HL-60 (cell line): ENCODE measurements around the gene S100A5.
"Not testable (repeated sequence)": the region's sequence is repeated elsewhere in the genome, so short reads cannot be mapped to it uniquely, and the experiment has no call there.

Experiments
- DNase-seq, 2 experiments: peaks; one replicate each; pipeline ENCODE4 v3.0.0-alpha.2; 2010 to 2020; ENCODE audit warnings: low read depth in 1 of 2, low spot score in 1 of 2
- H3K27ac ChIP-seq: fragments of 250-450 bp; sonication (Bioruptor Pico); replicated peaks from 2 replicates; pipeline ENCODE4 v1.5.1; 2020; ENCODE audit warnings: mild to moderate bottlenecking, moderate library complexity
- H3K27me3 ChIP-seq: fragments of 250-450 bp; sonication (Bioruptor Pico); 2 replicates; pipeline ENCODE4 v1.5.1; 2021; ENCODE audit warnings: mild to moderate bottlenecking, moderate library complexity; ENCODE audit not compliant: insufficient read depth, poor library complexity, severe bottlenecking
- H3K4me3 ChIP-seq: replicated peaks from 2 replicates; pipeline ENCODE4 v1.5.1; 2011; ENCODE audit warnings: mild to moderate bottlenecking, control low read depth, low read length; ENCODE audit not compliant: insufficient read depth
- GABPA ChIP-seq: IDR thresholded peaks from 2 replicates; pipeline ENCODE4 v1.6.1; 2012; ENCODE audit warnings: low read depth
- POLR2AphosphoS5 ChIP-seq: IDR thresholded peaks from 2 replicates; pipeline ENCODE4 v1.6.1; 2012; ENCODE audit warnings: low read depth
- REST ChIP-seq: IDR thresholded peaks from 2 replicates; pipeline ENCODE4 v1.6.1; 2012; ENCODE audit warnings: low read depth; ENCODE audit not compliant: insufficient replicate concordance
- SPI1 ChIP-seq: IDR thresholded peaks from 2 replicates; pipeline ENCODE4 v1.6.1; 2012; ENCODE audit warnings: low read depth, mild to moderate bottlenecking, borderline replicate concordance
- TF ChIP-seq, protein P1 (sequence below): IDR thresholded peaks from one replicate; pipeline ENCODE4 v1.5.1; 2011; ENCODE audit warnings: low read length, control low read depth, inconsistent platforms; ENCODE audit not compliant: insufficient read depth

Gene S100A5

DNA sequence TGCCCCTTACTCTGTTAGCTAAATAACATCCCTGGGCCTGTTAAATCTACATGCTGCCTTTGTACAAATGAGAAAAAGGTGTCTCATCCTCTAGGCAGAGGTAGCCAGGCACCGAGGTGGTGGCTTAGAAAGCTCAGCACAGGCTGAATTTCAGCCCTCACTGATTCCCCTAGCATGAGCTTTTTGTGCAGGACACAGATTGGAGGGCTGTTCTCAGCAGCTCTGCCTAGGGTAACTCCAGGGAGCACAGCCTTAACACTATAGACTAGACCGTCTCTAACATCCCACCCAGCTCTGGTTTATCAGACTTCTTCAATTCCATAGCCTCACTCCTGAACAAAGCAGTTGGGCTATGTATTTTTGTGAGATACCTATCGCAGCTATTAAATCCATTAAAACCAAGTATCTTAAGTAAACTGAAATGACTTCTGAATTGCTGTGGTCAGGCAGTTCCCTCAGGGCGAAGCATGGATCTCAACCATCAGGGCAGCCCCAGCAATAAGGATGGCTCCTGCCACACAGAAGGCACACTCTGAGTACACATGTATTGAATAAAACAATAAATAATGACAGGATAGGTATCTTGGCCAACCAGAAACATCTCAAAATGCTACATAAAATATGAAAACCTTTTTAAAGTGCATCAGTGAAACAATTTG, 19.8 kb downstream of the S100A5 start:
- no peak overlapping the region for H3K27ac ChIP-seq

GRCh38 chr1:153520137-153520691, 20.5 kb downstream of the S100A5 start:
- H3K27me3 ChIP-seq, DNase-seq, H3K4me3 ChIP-seq: not testable (repeated sequence)

More for the DNA sequence above, 19.8 kb downstream of the S100A5 start:
- Histone ChIP-seq H3K27me3 (no peaks in the 10 kb centered on the region), H3K4me3 (no peak overlapping the region)
- no peak for DNase-seq
- TF ChIP-seq, protein P1, sequence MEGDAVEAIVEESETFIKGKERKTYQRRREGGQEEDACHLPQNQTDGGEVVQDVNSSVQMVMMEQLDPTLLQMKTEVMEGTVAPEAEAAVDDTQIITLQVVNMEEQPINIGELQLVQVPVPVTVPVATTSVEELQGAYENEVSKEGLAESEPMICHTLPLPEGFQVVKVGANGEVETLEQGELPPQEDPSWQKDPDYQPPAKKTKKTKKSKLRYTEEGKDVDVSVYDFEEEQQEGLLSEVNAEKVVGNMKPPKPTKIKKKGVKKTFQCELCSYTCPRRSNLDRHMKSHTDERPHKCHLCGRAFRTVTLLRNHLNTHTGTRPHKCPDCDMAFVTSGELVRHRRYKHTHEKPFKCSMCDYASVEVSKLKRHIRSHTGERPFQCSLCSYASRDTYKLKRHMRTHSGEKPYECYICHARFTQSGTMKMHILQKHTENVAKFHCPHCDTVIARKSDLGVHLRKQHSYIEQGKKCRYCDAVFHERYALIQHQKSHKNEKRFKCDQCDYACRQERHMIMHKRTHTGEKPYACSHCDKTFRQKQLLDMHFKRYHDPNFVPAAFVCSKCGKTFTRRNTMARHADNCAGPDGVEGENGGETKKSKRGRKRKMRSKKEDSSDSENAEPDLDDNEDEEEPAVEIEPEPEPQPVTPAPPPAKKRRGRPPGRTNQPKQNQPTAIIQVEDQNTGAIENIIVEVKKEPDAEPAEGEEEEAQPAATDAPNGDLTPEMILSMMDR = no peak
- TF ChIP-seq GABPA (no peak), REST (no peak), POLR2AphosphoS5 (no peak), SPI1 (no peak)

DNA sequence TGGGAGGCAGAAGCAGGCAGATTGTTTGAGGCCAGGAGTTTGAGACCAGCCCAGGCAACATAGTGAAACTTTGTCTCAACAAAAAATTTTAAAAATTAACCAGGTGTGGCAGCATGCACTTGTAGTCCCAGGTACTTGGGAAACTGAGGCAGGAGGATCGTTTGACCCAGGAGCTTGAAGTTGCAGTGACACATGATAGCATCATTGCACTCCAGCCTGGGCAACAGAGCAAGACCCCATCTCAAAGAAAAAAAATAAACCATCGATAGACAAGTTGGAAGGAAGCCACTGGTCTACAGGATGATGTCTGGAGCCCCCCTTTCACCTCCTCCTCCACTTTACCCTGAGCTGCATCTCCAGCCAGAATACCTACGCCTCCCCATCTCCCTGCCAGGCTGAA, 21.5 kb downstream of the S100A5 start:
- no peak for TF ChIP-seq POLR2AphosphoS5
- TF ChIP-seq, protein P1 = no peak
- Histone ChIP-seq H3K4me3 (no peak overlapping the region), H3K27ac (no peak overlapping the region), H3K27me3 (no peaks in the 10 kb centered on the region)
- no peak for DNase-seq

More at GRCh38 chr1:153520137-153520691, 20.5 kb downstream of the S100A5 start:
- H3K27ac ChIP-seq = not testable (repeated sequence)

DNA sequence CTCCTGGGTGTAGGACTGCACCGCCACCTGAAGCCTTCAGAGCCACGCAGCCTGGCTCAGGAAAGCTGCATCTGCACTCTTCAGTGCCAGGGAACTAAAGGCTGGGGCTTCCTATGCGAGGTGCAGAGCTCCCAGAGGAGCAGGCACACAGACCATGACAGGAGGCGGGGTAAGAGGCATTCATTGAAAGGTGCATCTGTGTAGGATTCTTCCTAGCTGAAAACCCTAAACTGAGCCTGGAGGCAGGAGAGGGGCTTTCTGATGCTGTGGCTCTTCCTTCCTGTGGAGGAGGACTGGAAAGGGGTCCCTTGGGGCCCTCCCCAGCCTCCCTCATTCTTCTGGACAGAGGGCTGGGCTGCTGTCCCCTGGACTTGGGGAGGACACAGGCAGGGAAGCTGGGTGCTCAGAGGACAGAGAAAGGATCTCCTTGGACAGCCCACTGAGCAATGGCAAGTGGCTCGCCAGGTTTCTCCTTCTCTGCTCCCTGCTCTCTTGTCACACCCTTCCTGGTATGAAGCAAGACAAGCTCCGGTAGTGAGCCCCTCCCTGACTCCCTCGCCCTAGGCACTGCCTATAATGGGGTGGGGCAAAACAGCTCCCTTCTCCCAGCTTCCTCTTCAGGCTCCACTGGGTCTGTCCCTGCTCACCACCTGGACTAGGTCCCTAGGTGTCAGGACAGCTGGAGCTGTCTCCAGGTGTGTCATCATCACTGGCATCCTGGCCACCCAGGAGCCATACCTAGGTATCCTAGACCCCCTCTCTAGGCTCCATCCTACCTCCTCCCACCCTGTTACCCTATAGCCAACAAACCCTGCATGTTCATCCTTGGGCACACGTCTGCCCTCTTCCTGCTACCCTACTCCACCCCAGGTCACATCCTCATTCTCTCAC, 25.0 kb downstream of the S100A5 start:
- DNase-seq = peak; percentile 83 to 89
- peak overlapping the region; percentile 65 for H3K27ac ChIP-seq
- TF ChIP-seq, protein P1 = no peak
- TF ChIP-seq REST (no peak), SPI1 (no peak), POLR2AphosphoS5 (no peak), GABPA (no peak)
- H3K27me3 ChIP-seq = no peaks in the 10 kb centered on the region
- no peak overlapping the region for H3K4me3 ChIP-seq
